DOHH2 (cell line): ENCODE results near the gene TCF12.

Experiments
- EZH2phosphoT487 ChIP-seq: fragments of 200-600 bp; sonication (generic); IDR thresholded peaks from 2 replicates; pipeline ENCODE4 v1.6.1; 2017; ENCODE audit warnings: borderline replicate concordance, mild to moderate bottlenecking, antibody characterized with exemption, low read length, moderate library complexity, mixed read lengths
- TF ChIP-seq, protein P1 (sequence below): fragments of 200-600 bp; sonication (generic); IDR thresholded peaks from one replicate; pipeline ENCODE4 v1.5.1; 2014; ENCODE audit warnings: antibody characterized with exemption, mild to moderate bottlenecking, low read depth, low read length; ENCODE audit not compliant: poor library complexity, severe bottlenecking

DNA sequence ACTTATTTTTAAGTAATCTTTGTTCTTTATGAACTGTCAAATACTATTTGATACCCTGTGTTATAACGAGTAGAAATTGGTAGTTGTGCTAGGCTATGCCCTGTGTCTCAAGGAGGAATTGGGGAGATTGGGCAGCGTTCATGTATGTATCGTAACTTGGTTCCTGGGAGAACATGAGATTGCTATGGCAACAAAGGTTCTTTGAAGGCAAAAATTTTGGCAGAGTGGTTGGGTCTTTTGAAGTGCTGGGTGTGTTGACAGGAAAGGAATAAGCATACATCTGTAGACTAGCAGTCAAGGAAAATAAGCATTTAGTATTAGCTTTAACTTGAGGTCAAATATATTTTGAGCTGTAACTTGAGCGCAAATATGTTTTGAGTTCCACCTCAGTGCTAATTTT lies 45.3 kb downstream of the TCF12 start:
- TF ChIP-seq, protein P1, sequence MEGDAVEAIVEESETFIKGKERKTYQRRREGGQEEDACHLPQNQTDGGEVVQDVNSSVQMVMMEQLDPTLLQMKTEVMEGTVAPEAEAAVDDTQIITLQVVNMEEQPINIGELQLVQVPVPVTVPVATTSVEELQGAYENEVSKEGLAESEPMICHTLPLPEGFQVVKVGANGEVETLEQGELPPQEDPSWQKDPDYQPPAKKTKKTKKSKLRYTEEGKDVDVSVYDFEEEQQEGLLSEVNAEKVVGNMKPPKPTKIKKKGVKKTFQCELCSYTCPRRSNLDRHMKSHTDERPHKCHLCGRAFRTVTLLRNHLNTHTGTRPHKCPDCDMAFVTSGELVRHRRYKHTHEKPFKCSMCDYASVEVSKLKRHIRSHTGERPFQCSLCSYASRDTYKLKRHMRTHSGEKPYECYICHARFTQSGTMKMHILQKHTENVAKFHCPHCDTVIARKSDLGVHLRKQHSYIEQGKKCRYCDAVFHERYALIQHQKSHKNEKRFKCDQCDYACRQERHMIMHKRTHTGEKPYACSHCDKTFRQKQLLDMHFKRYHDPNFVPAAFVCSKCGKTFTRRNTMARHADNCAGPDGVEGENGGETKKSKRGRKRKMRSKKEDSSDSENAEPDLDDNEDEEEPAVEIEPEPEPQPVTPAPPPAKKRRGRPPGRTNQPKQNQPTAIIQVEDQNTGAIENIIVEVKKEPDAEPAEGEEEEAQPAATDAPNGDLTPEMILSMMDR: no peak
- no peak for TF ChIP-seq EZH2phosphoT487
